Astrocyte (in vitro differentiated cells and primary cell): ENCODE measurements around the gene FHIT.

Experiments
- EZH2 ChIP-seq: IDR thresholded peaks from 2 replicates; pipeline ENCODE4 v1.6.1; 2012; ENCODE audit warnings: mild to moderate bottlenecking, low read length, inconsistent platforms; ENCODE audit not compliant: insufficient read depth
- TF ChIP-seq, protein P1 (sequence below): IDR thresholded peaks from 2 replicates; pipeline ENCODE4 v1.5.1; 2011; ENCODE audit warnings: low read depth, mild to moderate bottlenecking, inconsistent platforms, low read length, moderate library complexity; ENCODE audit not compliant: insufficient read depth

DNA sequence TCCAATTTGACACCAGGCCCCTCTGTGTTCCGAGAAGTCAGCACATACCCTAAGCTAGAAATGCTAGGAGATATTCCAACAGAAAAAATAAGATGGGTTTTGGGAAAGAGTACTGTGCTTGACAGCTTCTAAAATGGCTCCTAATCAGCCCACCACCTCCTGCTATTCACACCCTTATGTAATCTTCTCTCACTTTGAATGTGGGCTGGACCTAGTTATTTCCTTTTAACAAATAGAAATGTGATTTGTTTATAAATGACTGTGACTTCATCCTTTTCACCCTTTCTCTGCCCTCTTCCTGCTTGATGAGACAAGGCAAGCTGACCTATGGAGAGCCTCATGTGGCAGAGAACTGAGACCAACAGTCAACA, 961.1 kb downstream of the FHIT start:
- TF ChIP-seq, protein P1, sequence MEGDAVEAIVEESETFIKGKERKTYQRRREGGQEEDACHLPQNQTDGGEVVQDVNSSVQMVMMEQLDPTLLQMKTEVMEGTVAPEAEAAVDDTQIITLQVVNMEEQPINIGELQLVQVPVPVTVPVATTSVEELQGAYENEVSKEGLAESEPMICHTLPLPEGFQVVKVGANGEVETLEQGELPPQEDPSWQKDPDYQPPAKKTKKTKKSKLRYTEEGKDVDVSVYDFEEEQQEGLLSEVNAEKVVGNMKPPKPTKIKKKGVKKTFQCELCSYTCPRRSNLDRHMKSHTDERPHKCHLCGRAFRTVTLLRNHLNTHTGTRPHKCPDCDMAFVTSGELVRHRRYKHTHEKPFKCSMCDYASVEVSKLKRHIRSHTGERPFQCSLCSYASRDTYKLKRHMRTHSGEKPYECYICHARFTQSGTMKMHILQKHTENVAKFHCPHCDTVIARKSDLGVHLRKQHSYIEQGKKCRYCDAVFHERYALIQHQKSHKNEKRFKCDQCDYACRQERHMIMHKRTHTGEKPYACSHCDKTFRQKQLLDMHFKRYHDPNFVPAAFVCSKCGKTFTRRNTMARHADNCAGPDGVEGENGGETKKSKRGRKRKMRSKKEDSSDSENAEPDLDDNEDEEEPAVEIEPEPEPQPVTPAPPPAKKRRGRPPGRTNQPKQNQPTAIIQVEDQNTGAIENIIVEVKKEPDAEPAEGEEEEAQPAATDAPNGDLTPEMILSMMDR = no peak
- no peak for TF ChIP-seq EZH2
